Stimulated activated CD4-positive, alpha-beta T cell treated with anti-CD3 and anti-CD28 coated beads, Interleukin-1b, Interleukin-23, amount 100 ng/mL, for 1 hour (primary cell): Measurements from ENCODE around the gene GPR31.

Experiments
- DNase-seq, 2 donors: peaks; one replicate each; pipeline ENCODE4 v3.0.0-alpha.2; 2020; ENCODE audit warnings: low read depth in 2 of 2

The GPR31 gene

DNA sequence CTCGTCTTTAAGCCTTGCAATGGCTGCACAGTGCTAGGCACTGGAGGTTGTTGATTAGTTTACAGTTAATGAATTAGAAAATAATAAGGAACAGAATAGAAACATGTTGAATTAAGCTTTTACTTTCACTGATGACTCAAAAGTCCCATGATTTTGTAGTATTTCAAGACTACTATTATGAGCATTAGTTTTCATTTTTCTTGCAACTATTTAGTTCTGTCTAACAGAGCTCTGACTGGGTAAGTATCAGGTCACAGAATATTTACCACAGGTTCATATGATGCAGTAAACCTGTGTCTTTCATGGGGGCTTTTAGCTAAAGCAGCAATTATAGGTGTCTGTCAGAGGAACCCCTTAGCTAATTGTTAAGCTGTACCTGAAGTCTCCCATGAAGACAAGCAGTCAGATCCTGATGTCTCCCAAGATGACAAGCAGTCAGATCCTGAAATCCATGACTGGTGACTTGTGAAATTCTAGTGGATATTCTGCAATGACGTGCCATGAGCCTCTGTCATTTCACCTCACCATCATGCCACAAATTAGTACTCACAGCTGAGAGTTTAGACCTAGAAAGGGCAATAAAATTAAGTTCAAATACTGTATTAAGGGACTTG, 8.2 kb upstream of the GPR31 start:
- DNase-seq: no peak

DNA sequence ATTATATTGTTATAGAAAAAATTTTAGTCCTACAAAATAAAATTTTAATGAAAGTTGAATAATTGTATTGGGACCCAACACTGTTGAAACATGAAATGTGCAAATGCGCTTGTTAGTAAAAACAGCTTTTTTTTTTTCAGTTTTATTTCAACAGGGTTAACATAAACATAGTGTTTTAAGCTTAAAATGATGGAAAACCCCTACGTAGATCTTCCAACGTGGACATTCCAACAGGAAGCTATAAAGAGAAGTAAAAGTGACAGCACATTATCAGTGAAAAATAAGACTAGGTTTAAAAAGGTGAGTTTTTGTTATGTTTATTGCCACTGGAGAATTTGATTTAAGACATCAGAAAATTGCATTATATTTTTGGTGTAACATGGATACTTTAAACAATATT, 6.5 kb upstream of the GPR31 start:
- DNase-seq: no peak

DNA sequence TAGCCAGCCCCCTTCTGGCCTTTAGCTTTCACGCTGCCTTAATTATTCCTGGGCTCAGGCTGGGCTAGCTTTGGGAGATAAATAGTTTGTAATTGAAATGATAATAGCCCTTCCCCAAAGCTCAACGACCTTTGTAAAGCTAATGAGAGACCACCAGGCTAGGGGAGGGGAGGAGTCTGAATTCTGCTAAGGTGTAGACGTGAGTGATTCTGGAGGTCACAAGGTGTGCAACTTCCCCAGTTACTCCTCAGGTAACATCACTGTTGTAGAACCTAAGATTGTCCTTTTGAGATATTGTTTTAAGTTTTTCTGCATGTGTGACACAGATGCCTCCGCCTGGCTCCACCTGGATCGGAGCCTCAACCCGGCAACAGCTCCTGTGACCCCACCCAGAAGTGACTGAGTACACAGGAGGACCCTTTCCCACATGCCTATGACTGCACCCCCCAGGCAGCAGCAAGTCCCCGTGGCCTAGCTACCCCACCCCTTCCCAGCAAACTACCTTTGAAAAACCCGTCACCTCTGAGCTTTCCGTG, 5.8 kb upstream of the GPR31 start:
- DNase-seq: no peak

DNA sequence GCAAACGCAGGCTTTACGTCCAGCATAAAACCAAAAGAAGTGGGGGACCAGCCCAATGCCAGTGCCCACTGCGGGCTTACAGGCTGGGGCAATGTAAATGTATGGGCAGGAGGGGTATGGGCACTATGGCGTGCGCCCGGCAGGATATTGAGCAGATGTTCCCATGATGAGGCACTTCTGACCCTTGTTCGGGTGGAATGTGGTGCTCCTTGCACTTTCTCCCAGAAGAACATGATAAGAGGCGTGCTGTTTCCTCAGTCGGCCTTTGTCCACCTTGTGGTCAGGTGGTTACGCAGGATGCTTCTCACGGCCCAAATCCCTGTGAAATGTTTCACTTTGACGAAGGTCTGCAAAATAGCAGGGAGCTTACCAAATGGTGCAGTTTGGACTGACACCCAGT, 4.8 kb upstream of the GPR31 start:
- no peak for DNase-seq

DNA sequence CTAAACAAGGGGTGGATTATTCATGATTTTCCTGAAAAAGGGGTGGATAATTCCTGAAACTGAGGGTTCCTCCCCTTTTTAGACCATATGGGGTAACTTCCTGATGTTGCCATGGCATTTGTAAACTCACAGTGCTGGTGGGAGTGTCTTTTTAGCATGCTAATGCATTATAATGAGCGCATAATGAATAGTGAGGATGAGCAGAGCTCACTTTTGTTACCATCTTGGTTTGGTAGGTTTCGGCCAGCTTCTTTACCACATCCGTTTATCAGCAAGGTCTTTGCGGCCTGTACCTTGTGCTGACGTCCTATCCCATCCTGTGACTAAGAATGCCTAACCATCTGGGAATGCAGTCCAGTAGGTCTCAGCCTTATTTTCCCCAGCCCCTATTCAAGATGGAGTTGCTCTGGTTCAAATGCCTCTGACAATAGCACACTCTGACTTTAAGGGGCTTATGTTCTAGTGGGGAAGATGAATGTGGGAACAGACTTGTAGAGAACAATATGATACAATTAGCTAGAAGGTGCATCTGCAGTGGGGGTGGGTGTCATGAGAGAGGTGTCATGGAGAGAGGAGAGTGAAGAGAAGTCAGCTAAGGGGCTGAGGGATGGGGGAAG, 4.2 kb upstream of the GPR31 start:
- DNase-seq: no peak

DNA sequence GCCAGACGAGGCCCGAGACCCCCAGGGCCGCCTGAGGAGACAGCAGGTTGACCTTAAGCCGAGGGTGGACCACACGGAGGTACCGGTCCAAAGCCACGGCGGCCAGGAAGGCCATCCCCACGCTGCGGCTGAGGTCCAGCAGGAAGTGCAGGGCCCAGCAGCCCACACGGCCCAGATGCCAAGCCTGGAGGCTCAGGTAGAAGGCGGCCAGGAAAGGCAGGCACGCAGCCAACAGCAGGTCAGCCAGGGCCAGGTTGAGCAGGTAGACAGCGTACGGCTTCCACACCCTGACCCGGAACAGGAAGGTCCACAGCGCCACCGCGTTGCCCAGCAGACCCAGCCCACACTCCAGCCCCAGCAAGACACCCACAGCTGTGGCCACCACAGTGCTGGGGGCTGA, 366 bp downstream of the GPR31 start:
- no peak for DNase-seq

DNA sequence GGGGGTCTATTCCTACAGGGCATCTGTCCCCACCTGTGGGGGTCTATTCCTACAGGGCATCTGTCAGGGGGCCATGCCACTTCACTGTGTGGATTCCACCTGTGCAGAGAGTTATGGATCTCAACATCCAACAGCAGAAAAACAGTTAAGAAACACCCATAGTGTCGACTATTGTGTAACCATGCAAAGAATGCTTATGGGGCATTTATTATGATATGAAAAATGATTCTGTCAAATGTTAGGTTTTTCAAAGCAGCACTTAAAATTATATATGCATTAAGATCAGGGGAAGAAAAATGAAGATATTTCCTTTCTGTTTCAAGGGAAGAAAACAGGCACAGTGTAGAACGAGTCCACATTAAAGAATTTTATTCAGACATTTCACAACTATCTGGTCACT, 2.9 kb downstream of the GPR31 start:
- DNase-seq: no peak

DNA sequence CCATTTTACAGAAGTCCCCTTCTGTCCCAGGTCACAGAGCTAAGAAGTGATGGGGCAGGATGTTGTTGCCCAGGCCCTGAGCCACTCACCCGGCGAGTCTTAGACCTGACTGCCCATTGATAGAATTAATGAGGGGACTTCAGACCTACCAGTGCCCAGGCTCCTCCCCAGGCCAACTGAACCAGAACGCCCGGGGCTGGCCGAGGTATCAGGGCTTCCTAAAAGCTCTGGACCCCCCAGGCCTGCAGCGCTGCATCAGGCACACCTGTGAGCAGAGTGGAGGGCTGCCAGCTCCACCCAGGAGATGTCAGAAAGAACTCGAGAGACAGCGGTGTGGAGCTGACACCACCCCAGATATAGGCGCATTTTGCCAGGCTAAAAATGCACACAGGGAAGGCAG, 3.5 kb downstream of the GPR31 start:
- no peak for DNase-seq

DNA sequence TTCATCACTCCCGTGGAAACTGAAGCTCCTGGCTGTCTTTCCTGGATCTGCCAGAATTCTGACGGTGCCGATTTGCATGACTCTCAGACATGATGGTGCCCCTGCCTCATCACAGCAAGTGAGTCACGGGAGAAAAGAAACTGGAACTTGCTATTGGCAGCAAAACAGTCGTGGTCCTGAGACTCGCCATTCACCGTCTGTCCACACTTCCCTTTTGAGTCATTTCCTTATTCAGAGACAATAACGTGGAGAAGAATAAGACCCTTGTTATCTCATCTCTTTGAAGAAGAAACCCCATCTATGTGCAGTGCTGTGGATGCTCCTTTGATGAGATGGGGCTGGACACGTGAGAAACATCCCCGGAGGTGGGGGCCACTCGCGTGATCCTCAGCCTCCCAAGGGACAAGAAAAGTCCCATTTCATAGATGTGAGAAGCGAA, 4.2 kb downstream of the GPR31 start:
- DNase-seq: no peak

DNA sequence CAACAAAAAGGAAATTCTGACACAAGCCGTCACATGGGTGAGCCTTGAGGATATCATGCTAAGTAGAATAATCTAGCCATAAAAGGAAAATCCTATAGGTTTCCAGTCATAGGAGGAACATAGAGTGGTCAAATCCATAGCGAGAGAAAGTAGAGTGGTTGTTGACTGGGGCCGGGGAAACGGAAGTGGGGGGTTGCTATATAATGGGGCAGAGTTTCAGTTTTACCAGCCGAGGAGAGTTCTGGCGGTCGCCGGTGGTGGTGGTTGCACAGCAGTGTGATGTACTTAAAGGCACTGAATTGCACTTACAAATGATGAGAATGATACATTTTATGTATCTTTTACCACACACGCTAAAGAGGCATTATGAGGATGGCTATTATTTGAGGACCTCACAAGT, 4.9 kb downstream of the GPR31 start:
- no peak for DNase-seq

DNA sequence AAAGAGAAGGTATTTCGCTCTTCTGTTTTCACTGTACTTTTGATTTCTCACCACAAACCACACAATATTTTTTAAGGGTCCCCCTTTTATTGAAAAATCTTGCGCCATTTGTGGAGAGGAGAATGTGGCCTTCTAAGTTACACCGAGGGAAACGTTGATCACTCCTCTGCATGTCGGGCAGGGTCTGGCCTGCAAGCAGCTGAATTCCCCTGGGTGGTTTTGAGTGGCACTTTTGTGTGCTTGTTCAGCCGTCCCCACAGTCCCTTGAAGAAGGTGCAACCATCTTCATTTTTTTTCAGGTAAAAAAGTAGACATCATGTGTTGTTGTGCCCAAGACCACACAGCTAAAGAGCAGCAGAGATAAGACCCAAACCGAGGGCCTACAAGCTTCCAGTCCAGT, 6.1 kb downstream of the GPR31 start:
- no peak for DNase-seq

DNA sequence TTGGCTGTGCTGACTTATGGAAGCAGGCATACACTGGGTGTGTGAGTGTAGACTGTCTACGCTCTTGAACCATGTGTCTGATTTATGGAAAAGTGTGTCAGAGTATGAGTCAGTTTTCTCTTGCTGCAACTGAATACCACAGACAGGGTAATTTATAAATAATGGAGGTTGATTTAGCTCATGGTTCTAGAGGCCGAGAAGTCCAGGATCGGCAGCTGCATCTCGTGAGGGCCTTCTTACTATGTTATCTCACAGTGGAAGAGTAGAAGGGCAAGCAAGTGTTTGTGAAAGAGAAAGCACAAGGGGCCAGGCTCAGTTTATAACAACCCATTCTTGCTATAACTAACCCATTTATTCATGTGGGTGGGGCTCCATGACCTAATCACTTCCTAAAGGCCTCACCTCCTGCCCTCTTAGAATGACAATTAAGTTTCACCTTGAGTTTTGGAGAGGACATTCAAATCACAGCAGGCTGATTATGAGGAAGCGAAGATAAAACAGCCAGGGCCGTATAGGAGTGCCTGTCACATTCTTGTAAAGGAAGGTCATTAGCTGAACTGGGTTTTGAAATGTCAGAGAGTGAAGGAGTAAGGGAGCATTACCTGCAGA, 6.7 kb downstream of the GPR31 start:
- DNase-seq: no peak

DNA sequence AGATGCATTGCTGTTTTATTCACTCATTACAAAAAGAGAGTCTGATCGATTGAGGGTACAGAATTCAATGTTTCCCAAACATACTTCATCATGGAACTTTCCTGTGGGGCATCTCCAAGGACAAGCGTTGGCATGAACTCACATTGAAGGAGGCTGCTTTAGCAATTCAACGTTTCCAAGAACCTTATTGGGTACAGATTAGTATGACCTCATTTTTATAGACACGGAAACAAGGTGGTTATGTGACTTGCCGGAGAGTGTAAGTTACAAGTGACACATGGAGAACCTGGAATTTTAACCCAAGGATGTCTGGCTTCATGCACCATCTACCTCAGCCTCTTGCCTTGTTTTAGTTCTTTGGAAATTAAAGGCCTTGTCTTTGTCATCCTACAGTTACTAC, 8.8 kb downstream of the GPR31 start:
- no peak for DNase-seq

DNA sequence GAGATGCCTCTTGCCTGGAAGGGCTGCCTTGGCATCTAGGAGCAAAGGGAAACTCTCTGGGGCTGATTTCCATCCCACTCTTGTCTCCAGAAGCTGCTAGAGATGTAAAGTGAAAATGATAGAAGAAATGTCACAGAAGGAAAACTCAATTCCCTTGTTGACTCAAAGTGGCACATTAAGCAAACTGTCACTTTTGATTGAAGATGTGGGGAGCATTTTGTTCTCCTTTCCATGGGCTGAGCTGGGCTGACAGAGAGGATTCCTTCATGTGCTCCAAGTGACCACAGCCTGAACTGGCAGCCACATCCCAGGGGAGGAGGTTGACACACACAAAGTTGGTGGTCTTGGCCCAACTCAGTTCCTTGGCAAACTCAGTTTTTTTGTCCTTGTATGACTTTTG, 9.8 kb downstream of the GPR31 start:
- no peak for DNase-seq

DNA sequence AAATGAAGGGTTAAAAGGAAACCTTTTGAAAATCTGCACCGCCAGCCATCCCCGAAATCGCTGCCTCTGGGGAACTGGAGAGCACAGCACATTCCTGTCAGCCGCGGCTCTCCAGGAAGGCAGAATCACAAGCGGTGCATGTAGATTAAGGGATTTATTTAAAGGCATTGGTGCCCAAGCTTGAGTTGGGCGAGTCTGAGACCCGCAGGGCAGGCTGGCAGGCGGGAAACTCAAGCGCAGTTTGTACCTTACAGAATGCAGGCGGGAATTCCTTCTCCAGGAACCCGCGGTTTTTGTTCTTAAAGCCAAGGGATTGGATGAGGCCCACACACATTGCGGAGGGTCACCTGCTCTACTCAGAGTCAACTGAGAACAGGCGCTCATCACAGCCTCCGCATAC, 10.8 kb downstream of the GPR31 start:
- no peak for DNase-seq

DNA sequence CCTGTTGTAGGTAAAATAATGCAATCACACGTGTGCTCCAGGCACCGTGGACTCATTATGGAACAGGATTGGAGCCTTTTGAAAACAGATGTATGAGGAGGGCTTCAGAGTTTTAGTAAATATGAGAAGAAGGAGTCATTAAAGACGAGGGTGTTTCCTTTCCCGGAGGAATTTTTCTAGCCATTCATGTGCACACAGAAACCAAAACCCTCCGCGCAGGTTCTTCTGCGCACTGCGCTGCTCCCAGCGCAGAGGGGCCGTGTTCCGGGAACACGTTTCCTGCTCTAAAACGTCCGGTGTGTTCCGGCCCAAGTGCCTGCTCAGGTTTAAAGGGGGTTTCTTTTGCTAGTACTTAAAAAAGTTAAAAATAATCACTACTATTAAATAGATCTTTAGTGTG, 11.6 kb downstream of the GPR31 start:
- no peak for DNase-seq

DNA sequence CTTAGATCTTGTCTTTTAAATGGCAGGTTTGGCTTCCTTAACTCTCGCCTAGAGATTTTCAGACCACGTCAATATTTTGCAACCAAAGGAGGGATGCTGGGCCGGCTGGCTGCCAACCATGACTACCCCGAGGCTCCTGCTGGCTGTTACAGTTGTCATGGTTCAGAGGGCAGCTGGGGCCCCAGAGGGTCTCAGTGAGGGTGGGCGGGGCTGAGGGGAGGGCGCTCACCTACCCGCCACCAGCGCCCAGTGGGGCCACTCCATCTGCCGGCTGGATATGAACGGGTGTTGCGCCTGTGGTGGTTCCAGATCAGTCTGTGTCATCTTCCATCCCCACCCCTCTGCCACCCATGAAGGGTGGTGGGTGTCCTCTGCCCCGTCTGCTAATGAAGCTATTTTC, 12.3 kb downstream of the GPR31 start:
- DNase-seq: no peak

DNA sequence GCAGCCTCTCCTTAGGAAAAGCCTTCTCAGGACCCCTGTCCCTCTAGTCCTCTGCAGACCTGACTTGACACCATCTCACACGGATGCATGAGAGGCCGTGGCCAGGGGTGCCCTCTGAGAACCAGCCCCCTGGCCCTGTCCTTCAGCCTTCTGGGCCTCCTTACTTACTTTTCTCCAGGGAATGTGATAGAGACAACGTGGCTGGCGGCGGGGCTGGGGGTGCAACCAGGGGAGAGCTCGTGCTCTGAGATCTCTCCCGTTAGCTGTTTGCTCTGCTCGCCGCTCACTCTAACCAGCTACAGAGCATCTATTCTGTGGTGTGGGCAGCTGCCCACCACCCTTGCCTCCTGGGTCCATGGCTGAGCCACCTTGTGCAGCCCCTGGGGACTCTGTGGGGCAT, 14.7 kb downstream of the GPR31 start:
- DNase-seq: no peak

DNA sequence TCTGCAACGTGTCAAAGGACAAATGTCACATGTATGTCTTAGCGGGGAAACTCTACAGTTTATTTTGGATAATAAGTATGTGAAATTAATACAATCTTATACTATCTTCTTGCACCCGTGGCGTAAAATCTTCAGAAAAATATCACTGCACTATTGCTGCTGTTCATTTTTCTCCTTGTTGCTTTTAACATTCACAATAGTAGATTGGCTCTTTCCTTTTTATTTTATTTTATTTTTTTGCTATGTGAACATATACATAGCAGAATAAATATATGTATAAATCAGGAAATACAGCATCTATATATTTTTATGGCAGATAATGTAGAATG, 15.4 kb downstream of the GPR31 start:
- DNase-seq: no peak

DNA sequence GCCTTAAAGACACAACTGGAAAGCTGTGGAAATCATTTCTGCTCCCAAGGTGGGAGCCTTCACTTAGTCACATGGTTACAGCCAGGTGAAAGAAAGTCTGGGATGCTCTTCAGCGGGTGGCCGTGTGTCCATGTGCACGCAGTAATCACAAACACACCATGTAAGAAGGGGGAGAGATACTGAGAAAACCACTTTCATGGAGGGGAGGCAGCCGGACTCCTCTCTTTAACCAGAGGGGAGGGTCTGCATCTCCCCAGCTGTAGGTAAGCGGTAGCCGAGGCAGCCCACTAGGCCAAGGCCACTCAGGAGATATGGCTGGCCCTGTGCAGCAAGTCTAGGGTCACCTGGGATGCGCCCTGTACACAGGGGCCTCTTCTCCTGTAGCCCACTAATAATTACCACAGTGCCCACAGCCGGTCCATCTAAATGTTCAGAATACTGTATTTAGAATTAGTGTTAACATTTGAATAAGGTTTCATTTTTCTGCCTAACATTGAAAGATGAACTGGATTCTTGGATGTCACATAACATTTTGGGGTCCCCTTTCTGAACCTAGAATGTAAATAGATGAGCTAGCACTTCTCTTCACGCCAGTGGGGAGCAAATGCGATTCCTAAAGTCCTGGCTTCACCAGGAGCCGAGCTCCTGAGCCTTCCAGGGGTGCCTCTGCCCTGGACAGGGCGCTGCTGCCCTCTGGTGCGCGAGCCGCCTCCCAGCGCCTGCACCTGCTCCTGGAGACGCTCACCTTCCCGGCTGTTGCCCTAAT, 15.9 kb downstream of the GPR31 start:
- peak in 1 of 2 donors; percentile 11 for DNase-seq

DNA sequence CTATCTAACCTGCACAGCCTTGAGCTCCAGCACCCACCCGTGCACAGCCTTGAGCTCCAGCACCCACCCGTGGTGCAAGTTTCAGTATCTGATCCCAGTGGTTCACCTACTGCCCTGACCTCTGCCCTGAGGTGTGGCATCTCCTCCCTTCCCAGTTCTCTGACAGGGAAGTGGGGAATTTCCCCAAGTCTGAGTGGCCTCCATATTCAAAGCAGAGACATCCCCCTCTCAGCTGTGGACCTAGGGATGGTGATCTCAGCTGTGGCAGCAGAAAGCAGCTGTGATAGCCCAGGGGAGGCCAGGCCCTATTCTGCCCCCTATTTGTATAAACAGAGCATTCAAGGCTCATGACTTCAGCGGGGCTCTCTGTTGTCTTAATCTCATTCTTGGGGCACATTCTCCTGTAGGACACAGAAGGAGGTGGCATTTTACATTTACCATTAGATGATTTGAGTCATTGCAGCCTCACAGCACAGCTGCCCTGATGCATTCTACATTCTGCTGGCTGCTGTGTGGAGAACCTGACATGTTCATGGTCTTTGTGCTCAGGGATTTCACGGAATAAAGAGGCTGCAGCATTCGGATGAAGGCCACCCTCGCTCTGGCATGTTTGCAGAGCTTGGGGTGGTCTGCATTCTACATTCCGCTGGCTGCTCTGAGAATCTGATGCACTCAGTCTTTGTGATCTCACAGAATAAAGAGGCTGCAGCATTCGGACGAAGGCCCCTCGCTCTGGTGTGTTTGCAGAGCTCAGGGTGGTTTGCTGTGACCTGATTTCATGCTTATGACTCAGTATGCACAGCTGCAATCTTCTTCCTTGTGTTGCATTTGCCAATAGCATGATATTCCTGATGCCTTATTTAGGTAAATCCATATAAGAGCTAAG, 16.9 kb downstream of the GPR31 start:
- no peak for DNase-seq

DNA sequence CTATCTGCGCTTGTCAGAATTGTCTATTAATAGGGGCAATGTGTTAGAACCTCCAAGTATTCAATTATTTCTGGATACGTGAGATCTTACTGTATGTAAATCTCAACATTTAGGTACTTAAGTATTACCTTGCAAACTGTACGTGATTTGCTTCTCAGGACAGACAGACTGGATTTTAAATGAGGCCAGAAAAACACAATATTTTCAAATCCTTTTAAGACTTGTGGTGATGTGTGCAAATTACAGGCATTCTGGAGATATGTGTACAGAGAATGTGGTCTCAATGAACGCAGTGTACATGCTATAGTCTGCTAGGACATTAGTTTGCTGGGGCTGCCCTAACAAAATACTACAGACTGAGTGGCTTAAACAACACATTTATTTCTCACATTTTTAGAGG, 18.0 kb downstream of the GPR31 start:
- DNase-seq: no peak
